Endothelial cell of umbilical vein (primary cell): Measurements from ENCODE around the gene GSTM4. TPM values are rescaled to one million over a fixed set of nuclear protein-coding genes. Genes with fewer than 3 reads are reported as not detected.

Experiments
- BruUV-seq: library from RNA; stranded (reverse); fragments of 400-500 nt; replicated peaks from 2 replicates; lab custom pipeline; 2021; lab: Mats Ljungman, UMichigan
- CTCF ChIA-PET: fragments of 300-600, 350-600 bp; sonication (Branson Sonifier 250); formaldehyde crosslinking; loops from one replicate; lab custom pipeline; 2021; ENCODE audit warnings: antibody characterized with exemption, inconsistent platforms; lab: Charles Lee
- POLR2A ChIA-PET: fragments of 300-600, 350-600 bp; sonication (Branson Sonifier 250); formaldehyde crosslinking; loops from one replicate; lab custom pipeline; 2021; ENCODE audit warnings: antibody characterized with exemption, inconsistent platforms; lab: Charles Lee
- DNase-seq: peaks from one replicate; pipeline ENCODE4 v3.0.0-alpha.2; 2011; ENCODE audit warnings: low read depth, low spot score
- FAIRE-seq: peaks from 2 replicates; lab custom pipeline; 2011; peaks lifted over from hg19 to GRCh38; lab: Jason Lieb, UNC
- H2AFZ ChIP-seq: 2 replicates; pipeline ENCODE4 v1.6.0; 2012; ENCODE audit warnings: low read depth, low read length, control low read depth, inconsistent platforms
- H3K27ac ChIP-seq: 2 replicates; pipeline ENCODE4 v1.5.1; 2011; ENCODE audit warnings: low read depth, mild to moderate bottlenecking, control low read depth, low read length, moderate library complexity; ENCODE audit not compliant: insufficient read depth
- H3K27me3 ChIP-seq, 2 experiments: 2 replicates each; pipeline versions ENCODE4 v1.6.0 to v1.6.1; 2011; ENCODE audit warnings: low read length in 2 of 2, mixed read lengths in 1 of 2; ENCODE audit not compliant: control insufficient read depth in 2 of 2, insufficient read depth in 2 of 2
- H3K36me3 ChIP-seq, 2 experiments: 2 replicates in 1 of 2; 3 replicates in 1 of 2; pipeline ENCODE4 v1.5.1; 2011; ENCODE audit warnings: low read length in 2 of 2, mild to moderate bottlenecking in 1 of 2, moderate library complexity in 1 of 2; ENCODE audit not compliant: control insufficient read depth in 2 of 2, insufficient read depth in 2 of 2; ENCODE audit errors: extremely low read depth in 1 of 2
- H3K4me1 ChIP-seq: 3 replicates; pipeline ENCODE4 v1.5.1; 2011; ENCODE audit warnings: mild to moderate bottlenecking, low read length; ENCODE audit not compliant: control insufficient read depth, insufficient read depth; ENCODE audit errors: extremely low read depth
- H3K4me2 ChIP-seq: 2 replicates; pipeline ENCODE4 v1.6.1; 2011; ENCODE audit warnings: low read length, control low read depth, mixed read lengths; ENCODE audit not compliant: insufficient read depth
- H3K4me3 ChIP-seq, 3 experiments: fragments of 200-600 bp in 1 of 3; sonication (generic), shearing (Covaris generic) in 1 of 3; replicated peaks in 1 of 3; 2 replicates each; pipeline ENCODE4 v1.5.1; 2011 to 2016; ENCODE audit warnings: control low read depth in 3 of 3, low read length in 3 of 3, mild to moderate bottlenecking in 2 of 3, inconsistent platforms in 1 of 3, low read depth in 1 of 3, moderate library complexity in 1 of 3; ENCODE audit not compliant: insufficient read depth in 1 of 3
- H3K79me2 ChIP-seq: 2 replicates; pipeline ENCODE4 v1.6.0; 2012; ENCODE audit warnings: low read length, inconsistent platforms; ENCODE audit not compliant: control insufficient read depth, insufficient read depth
- H3K9ac ChIP-seq: replicated peaks from 2 replicates; pipeline ENCODE3; 2011; ENCODE audit warnings: low read length, control low read depth; ENCODE audit not compliant: insufficient read depth; ENCODE audit errors: extremely low read depth
- H3K9me1 ChIP-seq: replicated peaks from 3 replicates; pipeline ENCODE4 v1.6.0; 2011; ENCODE audit warnings: mild to moderate bottlenecking, low read length; ENCODE audit not compliant: control insufficient read depth, insufficient read depth; ENCODE audit errors: extremely low read depth
- H3K9me3 ChIP-seq: replicated peaks from 2 replicates; pipeline ENCODE4 v1.5.1; 2012; ENCODE audit warnings: low read length, inconsistent platforms; ENCODE audit not compliant: control insufficient read depth, insufficient read depth
- H4K20me1 ChIP-seq: replicated peaks from 2 replicates; pipeline ENCODE3; 2011; ENCODE audit warnings: mild to moderate bottlenecking, low read length; ENCODE audit not compliant: control insufficient read depth, insufficient read depth; ENCODE audit errors: extremely low read depth
- EZH2 ChIP-seq: IDR thresholded peaks from 2 replicates; pipeline ENCODE4 v1.6.1; 2012; ENCODE audit warnings: borderline replicate concordance, low read depth, mild to moderate bottlenecking, moderate library complexity, low read length, inconsistent platforms; ENCODE audit not compliant: severe bottlenecking
- FOS ChIP-seq: IDR thresholded peaks from 2 replicates; pipeline ENCODE4 v1.6.1; 2011; ENCODE audit warnings: mild to moderate bottlenecking, low read length, moderate library complexity, borderline replicate concordance; ENCODE audit not compliant: insufficient read depth
- MAX ChIP-seq: IDR thresholded peaks from 2 replicates; pipeline ENCODE4 v1.6.1; 2011; ENCODE audit not compliant: insufficient read depth, insufficient read length
- MYC ChIP-seq: IDR thresholded peaks from one replicate; pipeline ENCODE4 v1.6.1; 2011; ENCODE audit warnings: mild to moderate bottlenecking, low read depth, low read length
- POLR2A ChIP-seq: IDR thresholded peaks from 2 replicates; pipeline ENCODE4 v1.6.1; 2012; ENCODE audit warnings: low read depth, mild to moderate bottlenecking, control low read depth, low read length
- POLR2AphosphoS5 ChIP-seq: IDR thresholded peaks from 2 replicates; pipeline ENCODE4 v1.6.1; 2012; ENCODE audit warnings: low read depth, mild to moderate bottlenecking, control low read depth, low read length, moderate library complexity; ENCODE audit not compliant: insufficient read depth
- dilution Hi-C: fragments of 300-500 bp; cut with MboI; formaldehyde crosslinking; loops from one replicate; pipeline ENCODE4 v1.15.0; 2019; ENCODE audit warnings: low sequenced_read_pairs; ENCODE audit not compliant: extremely low pct_ligation_motif_present
- intact Hi-C: fragments of 100-400 bp; cut with micrococcal nuclease; formaldehyde crosslinking; loops from one replicate; pipeline ENCODE4 v1.10.0; 2022
- polyA plus RNA-seq, 4 experiments: library from polyadenylated mRNA; depleted of rRNA in 3 of 4; stranded (reverse) in 3 of 4; unstranded in 1 of 4; fragments of >200 nt; gene quantifications; 2 replicates each; pipeline versions ENCODE4 v1.2.1 to v1.2.3, GENCODE V29; 2011 to 2012; ENCODE audit warnings: missing spikeins in 1 of 4
- total RNA-seq: library from RNA; stranded (reverse); gene quantifications from 2 replicates; pipeline ENCODE4 v1.2.3, GENCODE V29; 2021

GSTM4 gene
- total and polyA plus RNA-seq, 2 donors (not counting 3 experiments of a cell fraction or from before 2014, with no cell fraction given) = 9.5 to 11.6 TPM

- no peaks in the 10 kb centered on the region for H4K20me1 ChIP-seq
- CTCF ChIA-PET = interaction anchor here (0.9 to 2.4 kb wide), 7 partner anchors 9 to 154 kb away, joined by 3 to 28 read pairs (median 11); partner anchors contain the start of gene GNAI3
- H3K4me3 ChIP-seq = peak overlapping the region; percentile 74 to 83 (median 76)
- intact Hi-C loops (loop anchor here (1.0 kb wide), 1 partner anchor 75 kb away; no protein-coding TSS in a partner anchor), dilution Hi-C loops (no loop called here)
- DNase-seq = peak; percentile 95
- peaks cover 51% of the 10 kb centered on the region for H3K79me2 ChIP-seq
- H3K9ac ChIP-seq = peak overlapping the region; percentile 96
- peak overlapping the region; percentile 87 for H3K4me2 ChIP-seq
- no peaks in the 10 kb centered on the region for H3K36me3 ChIP-seq
- no peak overlapping the region for H2AFZ ChIP-seq
- peaks cover 49% of the 10 kb centered on the region for H3K4me1 ChIP-seq
- TF ChIP-seq MAX = peak; percentile 28
- TF ChIP-seq EZH2 = no peak
- TF ChIP-seq POLR2A = no peak
- TF ChIP-seq MYC = peak; percentile 18
- TF ChIP-seq POLR2AphosphoS5 = peak; percentile 41
- no peak for TF ChIP-seq FOS
- H3K9me1 ChIP-seq = no peaks in the 10 kb centered on the region
- no peaks in the 10 kb centered on the region for H3K9me3 ChIP-seq
- peak; percentile 97 for FAIRE-seq
- no TSS peak for BruUV-seq
- H3K27ac ChIP-seq = peak overlapping the region; percentile 97
- H3K27me3 ChIP-seq = no peaks in the 10 kb centered on the region
- POLR2A ChIA-PET = interaction anchor here (1.4 kb wide), 1 partner anchor 72 kb away, joined by 6 read pairs; the partner anchor contains the start of gene GNAI3
Measured at GRCh38 chr1:109620841-109621286, 35.0 kb upstream of the GSTM4 start.
